H1 (cell line): ENCODE measurements around the gene ETS1. TPM values are rescaled to one million over a fixed set of nuclear protein-coding genes. Genes with fewer than 3 reads are reported as not detected.

Experiments
- CHD2 ChIP-seq: IDR thresholded peaks from 2 replicates; pipeline ENCODE4 v1.6.1; 2012; ENCODE audit warnings: low read length, improper control_type of control experiment
- EP300 ChIP-seq, 2 experiments: IDR thresholded peaks; 1 replicate in 1 of 2; 2 replicates in 1 of 2; pipeline ENCODE4 v1.6.1; 2011 to 2012; ENCODE audit warnings: low read depth in 2 of 2, low read length in 2 of 2, mild to moderate bottlenecking in 2 of 2, borderline replicate concordance in 1 of 2, inconsistent platforms in 1 of 2, moderate library complexity in 1 of 2
- GTF2F1 ChIP-seq: IDR thresholded peaks from 2 replicates; pipeline ENCODE4 v1.6.1; 2012; ENCODE audit warnings: low read depth, low read length, improper control_type of control experiment, borderline replicate concordance
- SAP30 ChIP-seq: fragments of 300-600 bp; sonication (generic); IDR thresholded peaks from 2 replicates; pipeline ENCODE4 v1.7.1; 2012; ENCODE audit warnings: low read length, moderate library complexity, mild to moderate bottlenecking, inconsistent platforms; ENCODE audit not compliant: insufficient read depth, insufficient replicate concordance
- polyA plus RNA-seq, 7 experiments: library from polyadenylated mRNA; depleted of rRNA in 3 of 7; stranded (reverse) in 5 of 7; unstranded in 2 of 7; fragments of >200 nt in 5 of 7; fragments of 200-250 nt in 2 of 7; gene quantifications; 1 replicate in 5 of 7; 2 replicates in 1 of 7; 4 replicates in 1 of 7; pipeline versions ENCODE4 v1.2.1 to v1.2.3, GENCODE V29; 2011 to 2013; ENCODE audit warnings: missing spikeins in 2 of 7, mixed read lengths in 2 of 7
- total RNA-seq: library from RNA; stranded (reverse); fragmentation: NEBNext Ultra II Directional; extraction: Animal tissue kit (Norgen Biotek cat#: 25700); gene quantifications from 2 replicates; pipeline ENCODE4 v1.2.1, GENCODE V29; 2021

Gene ETS1
- total and polyA plus RNA-seq, 2 of the 8 experiments (the other 6 are each of a cell fraction or from before 2014, with no cell fraction given), result 10.0 to 35.3 TPM

DNA sequence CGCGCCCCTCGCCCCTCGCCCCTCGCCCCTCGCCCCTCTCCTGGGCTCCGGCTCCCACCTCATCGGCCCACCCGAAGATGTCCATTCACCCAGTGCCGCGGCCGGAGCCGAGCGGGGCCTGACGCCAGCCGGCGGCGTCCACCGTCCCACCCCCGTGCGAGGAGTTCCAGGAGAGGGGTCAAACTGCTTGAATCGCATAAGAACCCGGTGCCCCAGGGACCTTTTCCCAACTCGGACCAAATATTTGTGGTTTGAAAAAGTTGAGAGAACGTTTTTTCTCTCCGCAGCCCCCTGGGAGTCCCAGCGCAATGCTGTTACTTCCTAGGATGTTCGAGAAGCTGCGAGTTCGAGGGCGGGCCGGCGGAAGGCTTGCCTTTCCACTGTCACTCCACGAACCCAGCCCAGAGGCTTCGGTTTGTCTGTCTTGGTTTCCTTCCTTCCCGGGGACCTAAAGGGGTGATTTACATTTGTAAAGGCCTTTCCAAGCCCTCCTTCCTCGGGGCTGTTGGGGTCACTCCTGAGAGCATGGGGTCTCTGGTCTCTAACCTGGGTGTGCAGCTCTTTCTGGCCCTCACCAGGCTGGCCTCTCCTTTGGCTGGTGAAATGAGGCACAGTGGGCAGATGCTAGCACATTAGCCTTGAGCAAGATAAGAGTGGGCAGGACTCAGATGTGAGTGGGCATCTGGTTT lies 38.0 kb downstream of the ETS1 start (continued):
- no peak for TF ChIP-seq CHD2
- no peak for TF ChIP-seq GTF2F1
- TF ChIP-seq SAP30, result no peak
- no peak for TF ChIP-seq EP300 (IDR thresholded peaks at IDR 0.05; ENCODE audit: borderline replicate concordance in 1 of 2, low read depth in 2 of 2, low read length in 2 of 2)
